HG02642 (cell line): ENCODE results near the gene TCF7L2.

ENCODE experiments used
- ATAC-seq: cut with Tn5 transposase; IDR thresholded peaks from one replicate; pipeline ENCODE4 v1.9.1; 2021; ENCODE audit warnings: mild to moderate bottlenecking; ENCODE audit not compliant: unreplicated experiment, poor library complexity

Gene TCF7L2

GRCh38 chr10:113111900-113112853, 162.1 kb downstream of the TCF7L2 start:
- no peak for ATAC-seq

- ATAC-seq, result no peak
These were observed 163.2 kb downstream of the TCF7L2 start for GRCh38 chr10:113113241-113113640.

- ATAC-seq, result no peak
These were observed 163.9 kb downstream of the TCF7L2 start for GRCh38 chr10:113113918-113114317.

GRCh38 chr10:113115556-113115955, 165.5 kb downstream of the TCF7L2 start:
- no peak for ATAC-seq

- ATAC-seq, result no peak
These were observed 168.8 kb downstream of the TCF7L2 start for GRCh38 chr10:113118882-113119281.

- no peak for ATAC-seq
These were observed 169.8 kb downstream of the TCF7L2 start for GRCh38 chr10:113119801-113120200.

GRCh38 chr10:113121153-113121552, 171.1 kb downstream of the TCF7L2 start:
- ATAC-seq, result no peak

GRCh38 chr10:113122947-113123346, 172.9 kb downstream of the TCF7L2 start:
- no peak for ATAC-seq

GRCh38 chr10:113124724-113125123, 174.7 kb downstream of the TCF7L2 start:
- no peak for ATAC-seq

- ATAC-seq, result no peak
These were observed 175.6 kb downstream of the TCF7L2 start for GRCh38 chr10:113125612-113126011.

- ATAC-seq, result peak; percentile 64
These were observed 176.5 kb downstream of the TCF7L2 start for GRCh38 chr10:113126229-113127201.

- ATAC-seq, result no peak
These were observed 177.3 kb downstream of the TCF7L2 start for GRCh38 chr10:113127261-113127900.

GRCh38 chr10:113127901-113128283, 177.8 kb downstream of the TCF7L2 start:
- ATAC-seq, result no peak

GRCh38 chr10:113128450-113129070, 178.5 kb downstream of the TCF7L2 start:
- no peak for ATAC-seq

- no peak for ATAC-seq
These were observed 179.1 kb downstream of the TCF7L2 start for GRCh38 chr10:113129117-113129516.

- ATAC-seq, result no peak
These were observed 180.1 kb downstream of the TCF7L2 start for GRCh38 chr10:113130014-113130641.

GRCh38 chr10:113131613-113132261, 181.7 kb downstream of the TCF7L2 start:
- ATAC-seq, result no peak

- ATAC-seq, result no peak
These were observed 182.6 kb downstream of the TCF7L2 start for GRCh38 chr10:113132591-113133121.
